ENCODE data around the gene VASN.
A peak's percentile ranks its signal among the peaks of the same experiment; 100 is the strongest.

VASN gene

GRCh38 chr16:4369007-4369733 lies 2.5 kb upstream of the VASN start:
- H3K36me3 Mint-ChIP-seq (ENCODE audit: low read depth), result peaks cover 18% of the 10 kb centered on the region
- H3K27ac Mint-ChIP-seq, result peak overlapping the region; percentile 11
- no peaks in the 10 kb centered on the region for H3K27me3 Mint-ChIP-seq
- H3K4me3 Mint-ChIP-seq, result no peak overlapping the region
- DNase-seq, result no peak
- H3K9me3 Mint-ChIP-seq, result no peaks in the 10 kb centered on the region
- H3K4me1 Mint-ChIP-seq (ENCODE audit: low read depth), result peaks cover 14% of the 10 kb centered on the region

GRCh38 chr16:4370151-4370550 lies 1.5 kb upstream of the VASN start:
- Mint-ChIP-seq H3K9me3 (no peaks in the 10 kb centered on the region), H3K4me1 (ENCODE audit: low read depth) (peaks cover 17% of the 10 kb centered on the region), H3K27ac (no peak overlapping the region), H3K4me3 (no peak overlapping the region), H3K36me3 (ENCODE audit: low read depth) (peaks cover 13% of the 10 kb centered on the region), H3K27me3 (no peaks in the 10 kb centered on the region)
- DNase-seq, result no peak

- H3K27me3 Mint-ChIP-seq, result no peaks in the 10 kb centered on the region
- no peak for DNase-seq
- no peak overlapping the region for H3K4me3 Mint-ChIP-seq
- H3K9me3 Mint-ChIP-seq, result no peaks in the 10 kb centered on the region
- peaks cover 10% of the 10 kb centered on the region for H3K36me3 Mint-ChIP-seq (ENCODE audit: low read depth)
- H3K27ac Mint-ChIP-seq, result no peak overlapping the region
- H3K4me1 Mint-ChIP-seq (ENCODE audit: low read depth), result peaks cover 17% of the 10 kb centered on the region
These were observed 885 bp upstream of the VASN start for GRCh38 chr16:4370570-4371356.

GRCh38 chr16:4372001-4372577 lies 441 bp downstream of the VASN start:
- peak overlapping the region; percentile 79 for H3K27ac Mint-ChIP-seq
- peaks cover 17% of the 10 kb centered on the region for H3K4me1 Mint-ChIP-seq (ENCODE audit: low read depth)
- DNase-seq, result peak; percentile 38
- no peaks in the 10 kb centered on the region for H3K27me3 Mint-ChIP-seq
- H3K4me3 Mint-ChIP-seq, result peak overlapping the region; percentile 73
- no peaks in the 10 kb centered on the region for H3K9me3 Mint-ChIP-seq
- peaks cover 8% of the 10 kb centered on the region for H3K36me3 Mint-ChIP-seq (ENCODE audit: low read depth)

GRCh38 chr16:4372578-4373355 lies 1.1 kb downstream of the VASN start:
- DNase-seq, result no peak
- Mint-ChIP-seq H3K27ac (peak overlapping the region; percentile 79), H3K9me3 (no peaks in the 10 kb centered on the region), H3K4me1 (ENCODE audit: low read depth) (peaks cover 16% of the 10 kb centered on the region), H3K27me3 (no peaks in the 10 kb centered on the region), H3K4me3 (peak overlapping the region; percentile 73), H3K36me3 (ENCODE audit: low read depth) (peaks cover 2% of the 10 kb centered on the region)

- H3K9me3 Mint-ChIP-seq, result no peaks in the 10 kb centered on the region
- H3K27ac Mint-ChIP-seq, result no peak overlapping the region
These were observed 1.8 kb downstream of the VASN start for GRCh38 chr16:4373356-4373908.

GRCh38 chr16:4373909-4374742 lies 2.5 kb downstream of the VASN start:
- Mint-ChIP-seq H3K36me3 (ENCODE audit: low read depth) (peaks cover 2% of the 10 kb centered on the region), H3K27ac (no peak overlapping the region), H3K27me3 (no peaks in the 10 kb centered on the region), H3K4me3 (no peak overlapping the region), H3K9me3 (no peaks in the 10 kb centered on the region), H3K4me1 (ENCODE audit: low read depth) (peaks cover 18% of the 10 kb centered on the region)
- DNase-seq, result no peak

More at GRCh38 chr16:4373356-4373908, 1.8 kb downstream of the VASN start:
- Mint-ChIP-seq H3K4me1 (ENCODE audit: low read depth) (peaks cover 18% of the 10 kb centered on the region), H3K36me3 (ENCODE audit: low read depth) (peaks cover 2% of the 10 kb centered on the region), H3K4me3 (no peak overlapping the region), H3K27me3 (no peaks in the 10 kb centered on the region)
- DNase-seq, result no peak

- DNase-seq, result no peak
- Mint-ChIP-seq H3K4me1 (ENCODE audit: low read depth) (peaks cover 21% of the 10 kb centered on the region), H3K36me3 (ENCODE audit: low read depth) (peaks cover 10% of the 10 kb centered on the region), H3K4me3 (no peak overlapping the region), H3K27me3 (no peaks in the 10 kb centered on the region), H3K9me3 (no peaks in the 10 kb centered on the region), H3K27ac (peak overlapping the region; percentile 4)
These were observed 4.1 kb downstream of the VASN start for GRCh38 chr16:4375717-4376116.

- H3K27me3 Mint-ChIP-seq, result no peaks in the 10 kb centered on the region
- H3K9me3 Mint-ChIP-seq, result no peaks in the 10 kb centered on the region
- peaks cover 15% of the 10 kb centered on the region for H3K36me3 Mint-ChIP-seq (ENCODE audit: low read depth)
- H3K4me1 Mint-ChIP-seq (ENCODE audit: low read depth), result peaks cover 21% of the 10 kb centered on the region
- no peak overlapping the region for H3K27ac Mint-ChIP-seq
- H3K4me3 Mint-ChIP-seq, result no peak overlapping the region
- no peak for DNase-seq
These were observed 4.7 kb downstream of the VASN start for GRCh38 chr16:4376126-4376892.

GRCh38 chr16:4376893-4377572 lies 5.4 kb downstream of the VASN start:
- H3K36me3 Mint-ChIP-seq (ENCODE audit: low read depth), result peaks cover 18% of the 10 kb centered on the region
- H3K9me3 Mint-ChIP-seq, result no peaks in the 10 kb centered on the region
- H3K27me3 Mint-ChIP-seq, result no peaks in the 10 kb centered on the region
- H3K27ac Mint-ChIP-seq, result peak overlapping the region; percentile 59
- H3K4me1 Mint-ChIP-seq (ENCODE audit: low read depth), result peaks cover 21% of the 10 kb centered on the region
- no peak for DNase-seq
- no peak overlapping the region for H3K4me3 Mint-ChIP-seq

GRCh38 chr16:4377573-4378154 lies 6.0 kb downstream of the VASN start:
- Mint-ChIP-seq H3K4me3 (no peak overlapping the region), H3K27ac (no peak overlapping the region), H3K27me3 (no peaks in the 10 kb centered on the region), H3K4me1 (ENCODE audit: low read depth) (peaks cover 15% of the 10 kb centered on the region), H3K36me3 (ENCODE audit: low read depth) (peaks cover 19% of the 10 kb centered on the region), H3K9me3 (no peaks in the 10 kb centered on the region)
- no peak for DNase-seq

GRCh38 chr16:4378161-4378666 lies 6.6 kb downstream of the VASN start:
- no peaks in the 10 kb centered on the region for H3K27me3 Mint-ChIP-seq
- H3K4me1 Mint-ChIP-seq (ENCODE audit: low read depth), result peaks cover 10% of the 10 kb centered on the region
- no peak for DNase-seq
- no peak overlapping the region for H3K27ac Mint-ChIP-seq
- H3K4me3 Mint-ChIP-seq, result no peak overlapping the region
- H3K9me3 Mint-ChIP-seq, result no peaks in the 10 kb centered on the region
- H3K36me3 Mint-ChIP-seq (ENCODE audit: low read depth), result peaks cover 24% of the 10 kb centered on the region
